MG63 (cell line): ENCODE measurements around the gene SRSF9. TPM values are rescaled to one million over a fixed set of nuclear protein-coding genes. Genes with fewer than 3 reads are reported as not detected.

ENCODE experiments used
- total RNA-seq: library from RNA; depleted of rRNA; stranded (reverse); fragments of >200 nt; shearing (Covaris generic); gene quantifications from 2 replicates; pipeline ENCODE4 v1.2.3, GENCODE V29; 2014; ENCODE audit warnings: low replicate concordance; rRNA removed

The SRSF9 gene
- total RNA-seq, 1 experiment from 2014 or later = 366 TPM

Other genes with a start within 250 kb of the SRSF9 start
- gene PXN, start 204.0 kb downstream of the SRSF9 start, total RNA-seq = 6.4 and 11.5 TPM in 2 replicates
- gene RNU4-2, start 177.8 kb downstream of the SRSF9 start, total RNA-seq = not detected in 2 replicates
- gene RNU4-1, start 176.5 kb downstream of the SRSF9 start, total RNA-seq = not detected in 2 replicates
- 0.33 TPM in 1 of 2 replicates, not detected in the other for gene SIRT4, start 167.4 kb downstream of the SRSF9 start, total RNA-seq
- gene PLA2G1B, start 142.0 kb downstream of the SRSF9 start, total RNA-seq = not detected in 2 replicates
- not detected in 2 replicates for gene MSI1, start 100.6 kb downstream of the SRSF9 start, total RNA-seq
- 359 and 816 TPM in 2 replicates for gene COX6A1, start 31.6 kb downstream of the SRSF9 start, total RNA-seq
- 40.3 and 41.4 TPM in 2 replicates for gene TRIAP1, start 23.4 kb downstream of the SRSF9 start, total RNA-seq
- gene GATC, start 23.3 kb downstream of the SRSF9 start, total RNA-seq = 14.8 and 15.5 TPM in 2 replicates
- gene DYNLL1, start 26.4 kb upstream of the SRSF9 start, total RNA-seq = 472 and 685 TPM in 2 replicates
- 17.1 and 27.0 TPM in 2 replicates for gene COQ5, start 59.4 kb upstream of the SRSF9 start, total RNA-seq
- 64.1 and 102 TPM in 2 replicates for gene RNF10, start 64.6 kb upstream of the SRSF9 start, total RNA-seq
- 38.0 and 66.2 TPM in 2 replicates for gene POP5, start 111.7 kb upstream of the SRSF9 start, total RNA-seq
- gene CABP1, start 170.9 kb upstream of the SRSF9 start, total RNA-seq = not detected in 2 replicates
- gene MLEC, start 217.4 kb upstream of the SRSF9 start, total RNA-seq = 128 and 143 TPM in 2 replicates
- gene UNC119B, start 240.7 kb upstream of the SRSF9 start, total RNA-seq = 30.8 and 43.8 TPM in 2 replicates